ENCODE data around the gene RPL19.

DNA sequence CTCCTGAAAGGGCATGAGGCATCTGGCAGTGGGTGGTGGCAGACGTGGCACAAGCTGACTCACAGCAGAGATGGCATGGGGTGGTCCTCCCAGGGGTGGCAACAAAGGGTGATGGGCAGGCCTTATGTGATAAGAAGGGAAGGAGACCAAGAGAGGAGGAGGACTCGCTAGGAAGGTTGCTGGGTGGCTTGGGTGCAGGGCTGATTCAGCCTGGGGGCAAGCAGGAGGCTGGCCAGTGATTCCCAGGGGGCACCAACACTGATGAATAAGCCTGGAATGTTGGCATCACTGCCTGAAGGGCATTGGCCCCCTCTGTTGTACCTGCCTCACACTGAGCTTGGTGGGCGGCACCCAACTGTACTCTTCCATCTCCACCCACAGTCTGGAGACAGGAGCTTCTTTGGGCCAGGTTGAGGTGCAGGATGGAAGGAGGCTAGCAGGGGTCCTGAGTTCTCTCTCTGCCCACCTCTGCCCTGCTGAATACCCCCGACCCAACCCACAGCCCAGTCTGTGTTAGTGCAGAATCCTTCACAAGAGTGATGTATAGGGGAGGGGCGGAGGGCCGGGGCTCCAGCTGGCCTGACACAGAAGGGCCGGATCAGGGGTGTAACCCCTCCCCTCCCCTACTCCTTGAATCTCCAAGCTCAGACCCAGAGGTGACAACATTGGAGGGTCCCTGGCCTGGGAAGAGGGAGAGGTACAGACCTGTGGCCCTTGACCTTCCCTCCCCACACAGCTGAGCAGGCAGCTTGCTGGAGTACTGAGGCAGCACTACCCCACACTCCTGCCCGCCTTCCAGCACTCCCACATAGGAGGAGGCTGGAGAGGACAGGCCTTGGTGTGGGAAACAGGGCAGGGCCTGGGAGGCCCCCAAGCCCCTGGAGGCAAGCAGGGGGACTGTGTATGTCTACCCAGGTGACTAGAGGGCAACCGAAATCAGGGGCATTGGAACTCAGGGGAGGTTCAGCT is 23.1 kb downstream of the RPL19 start:
- no peak for TF ChIP-seq CTCF (IDR thresholded peaks at IDR 0.05)
- TF ChIP-seq EP300 (IDR thresholded peaks at IDR 0.05), result no peak
